Endothelial cell of umbilical vein (primary cell): Measurements from ENCODE around the gene SEC14L6. TPM values are rescaled to one million over a fixed set of nuclear protein-coding genes. Genes with fewer than 3 reads are reported as not detected.
"Not testable (repeated sequence)": the region's sequence is repeated elsewhere in the genome, so short reads cannot be mapped to it uniquely, and the experiment has no call there.

ENCODE experiments used
- BruUV-seq: library from RNA; stranded (reverse); fragments of 400-500 nt; replicated peaks from 2 replicates; lab custom pipeline; 2021; lab: Mats Ljungman, UMichigan
- CTCF ChIA-PET: fragments of 300-600, 350-600 bp; sonication (Branson Sonifier 250); formaldehyde crosslinking; loops from one replicate; lab custom pipeline; 2021; ENCODE audit warnings: antibody characterized with exemption, inconsistent platforms; lab: Charles Lee
- POLR2A ChIA-PET: fragments of 300-600, 350-600 bp; sonication (Branson Sonifier 250); formaldehyde crosslinking; loops from one replicate; lab custom pipeline; 2021; ENCODE audit warnings: antibody characterized with exemption, inconsistent platforms; lab: Charles Lee
- DNase-seq: peaks from one replicate; pipeline ENCODE4 v3.0.0-alpha.2; 2011; ENCODE audit warnings: low read depth, low spot score
- FAIRE-seq: peaks from 2 replicates; lab custom pipeline; 2011; peaks lifted over from hg19 to GRCh38; lab: Jason Lieb, UNC
- H2AFZ ChIP-seq: 2 replicates; pipeline ENCODE4 v1.6.0; 2012; ENCODE audit warnings: low read depth, low read length, control low read depth, inconsistent platforms
- H3K27ac ChIP-seq: 2 replicates; pipeline ENCODE4 v1.5.1; 2011; ENCODE audit warnings: low read depth, mild to moderate bottlenecking, control low read depth, low read length, moderate library complexity; ENCODE audit not compliant: insufficient read depth
- H3K27me3 ChIP-seq, 2 experiments: 2 replicates each; pipeline versions ENCODE4 v1.6.0 to v1.6.1; 2011; ENCODE audit warnings: low read length in 2 of 2, mixed read lengths in 1 of 2; ENCODE audit not compliant: control insufficient read depth in 2 of 2, insufficient read depth in 2 of 2
- H3K36me3 ChIP-seq, 2 experiments: 2 replicates in 1 of 2; 3 replicates in 1 of 2; pipeline ENCODE4 v1.5.1; 2011; ENCODE audit warnings: low read length in 2 of 2, mild to moderate bottlenecking in 1 of 2, moderate library complexity in 1 of 2; ENCODE audit not compliant: control insufficient read depth in 2 of 2, insufficient read depth in 2 of 2; ENCODE audit errors: extremely low read depth in 1 of 2
- H3K4me1 ChIP-seq: 3 replicates; pipeline ENCODE4 v1.5.1; 2011; ENCODE audit warnings: mild to moderate bottlenecking, low read length; ENCODE audit not compliant: control insufficient read depth, insufficient read depth; ENCODE audit errors: extremely low read depth
- H3K4me2 ChIP-seq: 2 replicates; pipeline ENCODE4 v1.6.1; 2011; ENCODE audit warnings: low read length, control low read depth, mixed read lengths; ENCODE audit not compliant: insufficient read depth
- H3K4me3 ChIP-seq, 3 experiments: fragments of 200-600 bp in 1 of 3; sonication (generic), shearing (Covaris generic) in 1 of 3; replicated peaks in 1 of 3; 2 replicates each; pipeline ENCODE4 v1.5.1; 2011 to 2016; ENCODE audit warnings: control low read depth in 3 of 3, low read length in 3 of 3, mild to moderate bottlenecking in 2 of 3, inconsistent platforms in 1 of 3, low read depth in 1 of 3, moderate library complexity in 1 of 3; ENCODE audit not compliant: insufficient read depth in 1 of 3
- H3K79me2 ChIP-seq: 2 replicates; pipeline ENCODE4 v1.6.0; 2012; ENCODE audit warnings: low read length, inconsistent platforms; ENCODE audit not compliant: control insufficient read depth, insufficient read depth
- H3K9ac ChIP-seq: replicated peaks from 2 replicates; pipeline ENCODE3; 2011; ENCODE audit warnings: low read length, control low read depth; ENCODE audit not compliant: insufficient read depth; ENCODE audit errors: extremely low read depth
- H3K9me1 ChIP-seq: replicated peaks from 3 replicates; pipeline ENCODE4 v1.6.0; 2011; ENCODE audit warnings: mild to moderate bottlenecking, low read length; ENCODE audit not compliant: control insufficient read depth, insufficient read depth; ENCODE audit errors: extremely low read depth
- H3K9me3 ChIP-seq: replicated peaks from 2 replicates; pipeline ENCODE4 v1.5.1; 2012; ENCODE audit warnings: low read length, inconsistent platforms; ENCODE audit not compliant: control insufficient read depth, insufficient read depth
- H4K20me1 ChIP-seq: replicated peaks from 2 replicates; pipeline ENCODE3; 2011; ENCODE audit warnings: mild to moderate bottlenecking, low read length; ENCODE audit not compliant: control insufficient read depth, insufficient read depth; ENCODE audit errors: extremely low read depth
- JUN ChIP-seq: IDR thresholded peaks from 2 replicates; pipeline ENCODE4 v1.6.1; 2011; ENCODE audit warnings: borderline replicate concordance, low read depth; ENCODE audit not compliant: insufficient read length, insufficient read depth
- dilution Hi-C: fragments of 300-500 bp; cut with MboI; formaldehyde crosslinking; loops from one replicate; pipeline ENCODE4 v1.15.0; 2019; ENCODE audit warnings: low sequenced_read_pairs; ENCODE audit not compliant: extremely low pct_ligation_motif_present
- intact Hi-C: fragments of 100-400 bp; cut with micrococcal nuclease; formaldehyde crosslinking; loops from one replicate; pipeline ENCODE4 v1.10.0; 2022
- polyA plus RNA-seq, 4 experiments: library from polyadenylated mRNA; depleted of rRNA in 3 of 4; stranded (reverse) in 3 of 4; unstranded in 1 of 4; fragments of >200 nt; gene quantifications; 2 replicates each; pipeline versions ENCODE4 v1.2.1 to v1.2.3, GENCODE V29; 2011 to 2012; ENCODE audit warnings: missing spikeins in 1 of 4
- total RNA-seq: library from RNA; stranded (reverse); gene quantifications from 2 replicates; pipeline ENCODE4 v1.2.3, GENCODE V29; 2021

SEC14L6 gene
- total and polyA plus RNA-seq, 2 donors (not counting 3 experiments of a cell fraction or from before 2014, with no cell fraction given): 0.04 to 0.15 TPM

DNA sequence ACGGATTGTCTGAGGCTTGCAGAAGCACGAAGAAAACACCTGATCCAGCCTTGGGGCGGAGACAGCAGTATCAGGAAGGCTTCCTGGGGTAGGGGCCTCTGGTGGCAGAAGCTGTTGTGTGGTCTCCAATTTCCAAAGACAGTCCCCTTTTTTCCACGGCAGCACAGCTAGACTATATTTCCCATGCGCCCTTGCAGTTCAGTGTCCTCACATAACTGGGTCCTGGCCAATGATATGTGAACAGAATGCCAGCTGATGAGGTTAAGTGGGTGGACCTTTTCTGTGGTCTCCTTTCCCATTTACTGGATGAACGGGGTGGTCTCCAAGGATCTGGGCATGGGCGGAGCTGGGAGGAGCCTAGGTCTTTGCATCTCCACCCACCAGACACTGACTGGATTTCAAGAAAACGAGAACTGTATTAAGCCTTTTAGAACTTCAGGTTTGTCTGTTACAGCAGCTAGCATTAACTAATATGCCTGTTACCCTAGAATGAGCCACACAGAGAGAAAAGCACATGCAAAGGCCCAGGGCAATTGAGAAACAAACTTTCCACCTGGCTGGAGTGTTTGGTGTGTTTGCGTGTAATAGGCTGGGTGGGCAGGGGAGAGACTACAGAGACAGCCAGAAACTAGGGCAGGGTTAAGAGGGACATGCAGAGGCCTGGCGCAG is 21.7 kb upstream of the SEC14L6 start:
- Histone ChIP-seq H3K4me3 (no peak overlapping the region), H3K9me1 (no peaks in the 10 kb centered on the region), H3K27me3 (peaks cover 0 to 5% of the 10 kb centered on the region in 2 experiments), H3K36me3 (no peaks in the 10 kb centered on the region), H3K79me2 (no peaks in the 10 kb centered on the region), H2AFZ (no peak overlapping the region), H4K20me1 (no peaks in the 10 kb centered on the region), H3K4me1 (no peaks in the 10 kb centered on the region), H3K9me3 (no peaks in the 10 kb centered on the region), H3K27ac (no peak overlapping the region), H3K4me2 (no peak overlapping the region), H3K9ac (no peak overlapping the region)
- DNase-seq (no peak), FAIRE-seq (no peak)
- ChIA-PET CTCF (interaction anchor here (0.9 kb wide), 1 partner anchor 66 kb away, joined by 3 read pairs; no protein-coding TSS in a partner anchor), POLR2A (no interaction called here)
- TF ChIP-seq JUN: no peak
- intact Hi-C loops (no loop called here), dilution Hi-C loops (no loop called here)
- no TSS peak for BruUV-seq

DNA sequence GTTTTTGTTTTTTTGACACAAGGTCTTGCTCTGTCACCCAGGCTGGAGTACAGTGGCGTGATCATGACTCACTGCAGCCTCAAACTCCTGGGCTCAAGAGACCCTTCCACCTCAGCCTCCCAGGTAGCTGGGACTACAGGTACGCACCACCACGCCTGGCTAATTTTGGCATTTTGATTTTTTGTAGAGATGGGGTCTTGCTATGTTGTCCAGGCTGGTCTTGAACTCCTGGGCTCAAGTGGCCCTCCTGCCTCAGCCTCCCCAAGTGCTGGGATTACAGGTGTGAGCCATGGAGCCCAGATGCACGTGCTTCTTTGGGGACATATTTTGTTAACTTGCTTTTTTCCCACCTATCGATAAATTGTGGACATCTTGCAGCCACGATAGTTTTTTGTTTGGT is 20.7 kb upstream of the SEC14L6 start:
- H3K27ac ChIP-seq, H3K27me3 ChIP-seq, BruUV-seq, intact Hi-C loops, H3K9me3 ChIP-seq, H3K4me2 ChIP-seq, H3K36me3 ChIP-seq, FAIRE-seq, DNase-seq, H3K4me1 ChIP-seq, H2AFZ ChIP-seq, H3K79me2 ChIP-seq, POLR2A ChIA-PET, H3K9me1 ChIP-seq, CTCF ChIA-PET, dilution Hi-C loops, H3K4me3 ChIP-seq, H3K9ac ChIP-seq, H4K20me1 ChIP-seq: not testable (repeated sequence)
